ENCODE measurements around the gene PFKFB3. TPM values are rescaled to one million over a fixed set of nuclear protein-coding genes. Genes with fewer than 3 reads are reported as not detected.

Gene PFKFB3
- total and polyA plus RNA-seq, 12 donors = 5.5 to 77.3 (median 14.7) TPM

GRCh38 chr10:6225263-6225814, 22.6 kb downstream of the PFKFB3 start:
- Histone ChIP-seq H3K4me1 (peaks cover 0 to 11% (median 0%) of the 10 kb centered on the region in 9 donors), H3K9me3 (no peaks in the 10 kb centered on the region), H3K27me3 (no peaks in the 10 kb centered on the region), H3K27ac (no peak overlapping the region), H3K36me3 (peaks cover 2 to 100% (median 66%) of the 10 kb centered on the region in 9 donors), H3K4me3 (no peak overlapping the region)
- intact Hi-C loops (cut with DNase I) = no loop called here
- DNase-seq (no peak), ATAC-seq (no peak)
- 89 to 91% methylated on average over 15 of the region's 15 CpGs for WGBS, 2 donors
- TF ChIP-seq CTCF (IDR thresholded peaks at IDR 0.05) = no peak

- peaks cover 0 to 11% (median 0%) of the 10 kb centered on the region in 9 donors for H3K4me1 ChIP-seq
- H3K27me3 ChIP-seq = no peaks in the 10 kb centered on the region
- peaks cover 0 to 100% (median 64%) of the 10 kb centered on the region in 9 donors for H3K36me3 ChIP-seq
- intact Hi-C loops (cut with DNase I) = no loop called here
- no peak for DNase-seq
- WGBS, 2 donors = 95 to 96% methylated on average over 23 of the region's 23 CpGs
- H3K9me3 ChIP-seq = no peaks in the 10 kb centered on the region
- no peak for ATAC-seq
- no peak for TF ChIP-seq CTCF (IDR thresholded peaks at IDR 0.05)
- no peak overlapping the region for H3K4me3 ChIP-seq
- no peak overlapping the region for H3K27ac ChIP-seq
Observed at GRCh38 chr10:6226216-6226615, 23.5 kb downstream of the PFKFB3 start.

- Histone ChIP-seq H3K4me3 (no peak overlapping the region), H3K9me3 (no peaks in the 10 kb centered on the region), H3K36me3 (peaks cover 0 to 100% (median 60%) of the 10 kb centered on the region in 9 donors), H3K27me3 (no peaks in the 10 kb centered on the region), H3K4me1 (peaks cover 0 to 11% (median 0%) of the 10 kb centered on the region in 9 donors), H3K27ac (no peak overlapping the region)
- TF ChIP-seq CTCF (IDR thresholded peaks at IDR 0.05) = no peak
- 97% methylated on average over 9 of the region's 9 CpGs for WGBS, 2 donors
- DNase-seq = no peak
- intact Hi-C loops (cut with DNase I) = no loop called here
- ATAC-seq = no peak
Observed at GRCh38 chr10:6227346-6227745, 24.6 kb downstream of the PFKFB3 start.

GRCh38 chr10:6228010-6228511, 25.3 kb downstream of the PFKFB3 start:
- intact Hi-C loops (cut with DNase I) = no loop called here
- Histone ChIP-seq H3K27ac (no peak overlapping the region), H3K36me3 (peaks cover 0 to 100% (median 62%) of the 10 kb centered on the region in 9 donors), H3K4me1 (peaks cover 0 to 11% (median 0%) of the 10 kb centered on the region in 9 donors), H3K4me3 (no peak overlapping the region), H3K9me3 (no peaks in the 10 kb centered on the region), H3K27me3 (no peaks in the 10 kb centered on the region)
- no peak for DNase-seq
- WGBS, 2 donors = 68 to 71% methylated on average over 20 of the region's 20 CpGs
- peak in 6 of 8 donors; percentile 17 to 48 (median 40) for ATAC-seq
- TF ChIP-seq CTCF (IDR thresholded peaks at IDR 0.05) = no peak

All from heart right ventricle (tissue), 16 donors.